Heart left ventricle (tissue), 13 donors: ENCODE data around the gene TBC1D20.

Experiments used
- POLR2A ChIP-seq, 2 donors: fragments of 450-650 bp; IDR thresholded peaks; one replicate each; pipeline ENCODE4 v1.6.1; 2017; ENCODE audit warnings: antibody characterized with exemption in 2 of 2, mild to moderate bottlenecking in 2 of 2, moderate library complexity in 2 of 2
- TF ChIP-seq, protein P1 (sequence below), 12 donors: fragments of 200-600 bp; sonication (generic) in 4 of 12; IDR thresholded peaks; one replicate each; pipeline versions ENCODE4 v1.5.0 to v1.8.0; 2018 to 2022; ENCODE audit warnings: antibody characterized with exemption in 12 of 12, mild to moderate bottlenecking in 5 of 12
- donor health status: ischemic (EF 13 %, LVEDD 7.1; RV severe dilation, severe dysfunction).
- donor health status: DM: no; HTN: yes; CAD: no.
- donor health status: DM: no; HTN: no; CAD: no.
- donor health status: ischemic (EF 25% LVEDD 6.9; RV normal size, moderate dysfunction).
- donor health status: ischemic (EF 25% LVEDD 5.7; RV mildly dilated, moderate dysfunction).
- donor health status: ischemic (EF 35%, LVEDD 5.7; RV mildly dilated, moderate dysfunction).
- donor health status: nonischemic (EF 11% LVEDD 7.7; RV severe dilation, severe dysfunction).
- donor health status: DM: yes; HTN: yes; CAD: no.
- donor health status: PGD.
- donor health status: ischemic (EF 29% LVEDD 5.4; RV normal size, mild dysfunction).
- donor health status: nonischemic (EF 23%, LVEDD 6.1; RV moderate dilation, normal function).

GRCh38 chr20:406200-407132 lies 55.9 kb downstream of the TBC1D20 start:
- no peak for TF ChIP-seq POLR2A (IDR thresholded peaks at IDR 0.05)
- TF ChIP-seq, protein P1, sequence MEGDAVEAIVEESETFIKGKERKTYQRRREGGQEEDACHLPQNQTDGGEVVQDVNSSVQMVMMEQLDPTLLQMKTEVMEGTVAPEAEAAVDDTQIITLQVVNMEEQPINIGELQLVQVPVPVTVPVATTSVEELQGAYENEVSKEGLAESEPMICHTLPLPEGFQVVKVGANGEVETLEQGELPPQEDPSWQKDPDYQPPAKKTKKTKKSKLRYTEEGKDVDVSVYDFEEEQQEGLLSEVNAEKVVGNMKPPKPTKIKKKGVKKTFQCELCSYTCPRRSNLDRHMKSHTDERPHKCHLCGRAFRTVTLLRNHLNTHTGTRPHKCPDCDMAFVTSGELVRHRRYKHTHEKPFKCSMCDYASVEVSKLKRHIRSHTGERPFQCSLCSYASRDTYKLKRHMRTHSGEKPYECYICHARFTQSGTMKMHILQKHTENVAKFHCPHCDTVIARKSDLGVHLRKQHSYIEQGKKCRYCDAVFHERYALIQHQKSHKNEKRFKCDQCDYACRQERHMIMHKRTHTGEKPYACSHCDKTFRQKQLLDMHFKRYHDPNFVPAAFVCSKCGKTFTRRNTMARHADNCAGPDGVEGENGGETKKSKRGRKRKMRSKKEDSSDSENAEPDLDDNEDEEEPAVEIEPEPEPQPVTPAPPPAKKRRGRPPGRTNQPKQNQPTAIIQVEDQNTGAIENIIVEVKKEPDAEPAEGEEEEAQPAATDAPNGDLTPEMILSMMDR (IDR thresholded peaks at IDR 0.05) = no peak
